Measurements from ENCODE around the gene DCUN1D1.

- TF ChIP-seq, protein P1, sequence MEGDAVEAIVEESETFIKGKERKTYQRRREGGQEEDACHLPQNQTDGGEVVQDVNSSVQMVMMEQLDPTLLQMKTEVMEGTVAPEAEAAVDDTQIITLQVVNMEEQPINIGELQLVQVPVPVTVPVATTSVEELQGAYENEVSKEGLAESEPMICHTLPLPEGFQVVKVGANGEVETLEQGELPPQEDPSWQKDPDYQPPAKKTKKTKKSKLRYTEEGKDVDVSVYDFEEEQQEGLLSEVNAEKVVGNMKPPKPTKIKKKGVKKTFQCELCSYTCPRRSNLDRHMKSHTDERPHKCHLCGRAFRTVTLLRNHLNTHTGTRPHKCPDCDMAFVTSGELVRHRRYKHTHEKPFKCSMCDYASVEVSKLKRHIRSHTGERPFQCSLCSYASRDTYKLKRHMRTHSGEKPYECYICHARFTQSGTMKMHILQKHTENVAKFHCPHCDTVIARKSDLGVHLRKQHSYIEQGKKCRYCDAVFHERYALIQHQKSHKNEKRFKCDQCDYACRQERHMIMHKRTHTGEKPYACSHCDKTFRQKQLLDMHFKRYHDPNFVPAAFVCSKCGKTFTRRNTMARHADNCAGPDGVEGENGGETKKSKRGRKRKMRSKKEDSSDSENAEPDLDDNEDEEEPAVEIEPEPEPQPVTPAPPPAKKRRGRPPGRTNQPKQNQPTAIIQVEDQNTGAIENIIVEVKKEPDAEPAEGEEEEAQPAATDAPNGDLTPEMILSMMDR (IDR thresholded peaks at IDR 0.05), result no peak
- no peak for TF ChIP-seq EP300 (IDR thresholded peaks at IDR 0.05)
- TF ChIP-seq POLR2AphosphoS5 (IDR thresholded peaks at IDR 0.05), result no peak
- no peak for TF ChIP-seq POLR2A (IDR thresholded peaks at IDR 0.05)
Observed at GRCh38 chr3:182925944-182926337, 54.4 kb downstream of the DCUN1D1 start.
